Central memory CD8-positive, alpha-beta T cell (primary cell): Measurements from ENCODE around the gene NR6A1.

Experiments used
- ATAC-seq: fragments of 150-1000 bp; cut with Tn5 transposase; replicated peaks from 2 replicates; pipeline ENCODE4 v1.10.0; 2022; ENCODE audit warnings: mild to moderate bottlenecking, moderate FRiP score, moderate number of reproducible peaks; ENCODE audit not compliant: poor library complexity, severe bottlenecking; ENCODE audit errors: extremely low read depth
- DNase-seq, 2 donors: peaks; one replicate each; pipeline ENCODE4 v3.0.0; 2021; ENCODE audit warnings: low spot score in 2 of 2
- H3K27ac Mint-ChIP-seq: one replicate; pipeline ENCODE4 v1.8.0; 2022; ENCODE audit warnings: low read depth, mild to moderate bottlenecking, moderate library complexity, mixed read lengths
- H3K27me3 Mint-ChIP-seq: one replicate; pipeline ENCODE4 v1.8.0; 2022; ENCODE audit warnings: mixed read lengths
- H3K36me3 Mint-ChIP-seq: one replicate; pipeline ENCODE4 v1.8.0; 2022; ENCODE audit warnings: mild to moderate bottlenecking, moderate library complexity, mixed read lengths; ENCODE audit not compliant: insufficient read depth
- H3K4me1 Mint-ChIP-seq: one replicate; pipeline ENCODE4 v1.8.0; 2022; ENCODE audit warnings: mixed read lengths
- H3K4me3 Mint-ChIP-seq: one replicate; pipeline ENCODE4 v1.8.0; 2022; ENCODE audit warnings: mild to moderate bottlenecking, moderate library complexity, mixed read lengths
- H3K9me3 Mint-ChIP-seq: one replicate; pipeline ENCODE4 v1.8.0; 2022; ENCODE audit warnings: mixed read lengths

The NR6A1 gene

DNA sequence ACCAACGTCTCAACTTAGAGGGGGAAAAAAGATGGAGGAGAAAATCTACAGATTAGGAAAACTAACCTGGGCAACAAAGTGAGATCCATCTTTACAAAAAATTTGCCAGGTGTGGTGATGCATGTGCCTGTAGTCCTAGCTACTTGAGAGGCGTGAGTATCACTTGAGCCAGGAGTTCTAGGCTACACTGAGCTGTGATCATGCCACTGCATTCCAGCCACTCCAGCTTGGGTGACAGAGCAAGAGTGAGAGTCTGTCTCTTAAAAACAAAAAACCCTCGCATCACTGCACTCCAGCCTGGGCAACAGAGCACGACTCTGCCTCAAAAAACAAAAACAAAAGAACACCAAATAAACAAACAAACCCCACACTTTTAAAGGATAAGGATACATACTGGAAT, 165.9 kb downstream of the NR6A1 start:
- no peak overlapping the region for H3K27ac Mint-ChIP-seq
- ATAC-seq (no peak), DNase-seq (no peak)
- H3K4me3 Mint-ChIP-seq = no peak overlapping the region
- no peaks in the 10 kb centered on the region for H3K36me3 Mint-ChIP-seq
- H3K27me3 Mint-ChIP-seq = peaks cover 8% of the 10 kb centered on the region
- H3K9me3 Mint-ChIP-seq = no peaks in the 10 kb centered on the region
- no peaks in the 10 kb centered on the region for H3K4me1 Mint-ChIP-seq

DNA sequence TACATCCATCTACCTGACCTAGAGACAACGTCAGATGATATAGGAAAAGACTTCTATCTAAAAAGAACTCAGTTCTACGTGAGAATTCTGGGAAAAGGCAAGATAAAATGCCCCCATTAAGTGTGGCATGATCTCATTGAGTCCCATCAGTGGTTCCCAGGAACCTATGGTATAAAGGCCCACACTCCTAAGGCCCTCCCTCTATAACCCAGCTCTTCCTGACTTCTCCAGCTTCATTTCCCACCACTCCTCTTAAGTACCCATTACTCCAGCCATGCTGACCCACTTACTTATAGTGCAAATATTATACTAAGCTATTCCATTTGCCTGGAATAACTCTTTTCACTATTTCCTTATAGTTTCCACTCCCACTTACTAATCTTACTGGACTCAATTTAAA, 168.5 kb downstream of the NR6A1 start:
- ATAC-seq (no peak), DNase-seq (no peak)
- Mint-ChIP-seq H3K4me3 (no peak overlapping the region), H3K27ac (no peak overlapping the region), H3K27me3 (peaks cover 26% of the 10 kb centered on the region), H3K36me3 (no peaks in the 10 kb centered on the region), H3K4me1 (no peaks in the 10 kb centered on the region), H3K9me3 (no peaks in the 10 kb centered on the region)

DNA sequence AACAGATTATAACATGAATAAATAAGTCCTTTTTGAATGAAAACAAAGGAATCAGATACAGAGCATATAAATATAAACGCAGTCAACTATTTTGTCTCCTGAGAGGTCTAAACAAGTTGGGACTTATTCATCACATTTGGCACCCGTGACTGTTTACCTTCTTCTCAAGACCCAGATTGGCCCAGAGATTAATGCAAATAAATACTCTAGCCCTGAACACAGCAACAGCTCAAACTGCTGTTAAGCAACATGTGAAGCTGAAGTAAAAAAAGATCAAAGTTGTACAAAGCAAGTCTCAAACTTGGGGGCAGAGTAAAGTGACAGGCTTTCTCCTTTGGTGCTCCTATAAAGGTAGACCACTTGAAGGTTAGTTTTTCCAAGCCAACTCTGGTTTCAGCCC, 168.9 kb downstream of the NR6A1 start:
- no peak for DNase-seq
- Mint-ChIP-seq H3K4me1 (no peaks in the 10 kb centered on the region), H3K4me3 (no peak overlapping the region), H3K27ac (no peak overlapping the region), H3K36me3 (no peaks in the 10 kb centered on the region), H3K27me3 (peaks cover 30% of the 10 kb centered on the region), H3K9me3 (no peaks in the 10 kb centered on the region)
- no peak for ATAC-seq

DNA sequence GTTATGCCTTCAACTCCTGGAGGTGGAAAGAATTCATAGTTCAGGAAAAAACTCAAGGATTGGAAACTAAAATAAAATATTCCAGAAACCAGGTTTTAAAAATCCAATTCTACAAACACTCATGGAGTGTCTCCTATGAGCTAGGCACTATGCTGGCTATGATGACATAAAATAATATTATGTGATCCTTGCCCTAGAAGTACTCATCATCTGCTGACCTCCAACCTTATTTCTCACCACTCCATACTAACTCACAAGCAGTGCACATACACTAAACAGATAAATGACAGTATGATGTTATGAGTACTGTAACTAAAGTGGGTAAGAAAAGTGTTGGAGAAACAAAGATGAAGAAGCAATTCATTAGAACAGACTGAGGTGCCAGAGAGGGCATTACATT, 170.7 kb downstream of the NR6A1 start:
- no peaks in the 10 kb centered on the region for H3K9me3 Mint-ChIP-seq
- no peak for ATAC-seq
- H3K4me3 Mint-ChIP-seq = no peak overlapping the region
- H3K27me3 Mint-ChIP-seq = peaks cover 48% of the 10 kb centered on the region
- DNase-seq = no peak
- H3K4me1 Mint-ChIP-seq = no peaks in the 10 kb centered on the region
- H3K27ac Mint-ChIP-seq = no peak overlapping the region
- H3K36me3 Mint-ChIP-seq = no peaks in the 10 kb centered on the region

DNA sequence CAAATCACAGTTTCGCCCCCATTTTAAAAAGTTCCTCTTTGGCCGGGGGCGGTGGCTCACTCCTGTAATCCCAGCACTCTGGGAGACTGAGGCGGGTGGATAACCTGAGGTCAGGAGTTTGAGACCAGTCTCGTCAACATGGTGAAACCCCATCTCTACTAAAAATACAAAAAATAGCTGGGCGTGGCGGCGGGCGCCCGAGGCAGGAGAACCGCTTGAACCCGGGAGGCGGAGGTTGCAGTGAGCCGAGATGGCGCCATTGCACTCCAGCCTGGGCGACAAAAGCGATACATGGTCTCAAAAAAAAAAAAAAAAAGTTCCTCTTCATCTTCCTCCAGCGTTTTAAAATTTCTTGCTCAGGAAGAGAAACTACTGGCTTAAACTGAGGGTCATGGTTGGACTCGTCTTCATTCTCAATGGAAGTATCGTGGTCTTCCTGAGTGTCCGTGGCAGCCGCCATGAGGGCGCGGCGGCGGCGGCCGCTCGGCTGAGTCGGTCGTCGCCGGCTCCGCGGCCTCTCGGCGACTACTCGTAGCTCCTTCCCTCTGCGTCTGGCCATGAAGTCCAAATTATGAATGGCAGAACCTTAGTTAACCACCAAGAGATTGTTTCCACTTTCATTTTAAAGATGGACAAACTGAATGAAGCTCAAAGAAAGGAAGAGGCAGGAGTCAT, 171.9 kb downstream of the NR6A1 start:
- Mint-ChIP-seq H3K36me3 (no peaks in the 10 kb centered on the region), H3K4me1 (no peaks in the 10 kb centered on the region), H3K9me3 (no peaks in the 10 kb centered on the region), H3K4me3 (no peak overlapping the region), H3K27ac (no peak overlapping the region), H3K27me3 (peaks cover 60% of the 10 kb centered on the region)
- ATAC-seq = no peak
- no peak for DNase-seq

DNA sequence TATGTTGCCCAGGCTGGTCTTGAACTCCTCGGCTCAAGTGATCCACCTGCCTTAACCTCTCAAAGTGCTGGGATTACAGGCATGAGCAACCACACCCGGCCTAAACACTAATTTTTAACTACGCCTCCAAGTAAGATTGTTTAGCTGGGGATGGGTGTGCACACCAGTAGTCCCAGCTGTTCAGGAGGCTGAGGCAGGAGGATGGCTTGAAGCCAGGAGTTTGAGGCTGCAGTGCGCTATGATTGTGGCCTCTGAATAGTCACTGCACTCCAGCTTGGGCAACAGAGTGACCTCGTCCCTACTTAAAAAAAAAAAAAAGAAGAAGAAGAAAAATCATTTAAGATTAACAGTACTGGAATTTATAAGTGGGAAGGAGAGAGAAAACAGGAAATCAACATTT, 173.1 kb downstream of the NR6A1 start:
- H3K4me3 Mint-ChIP-seq = no peak overlapping the region
- H3K27ac Mint-ChIP-seq = no peak overlapping the region

DNA sequence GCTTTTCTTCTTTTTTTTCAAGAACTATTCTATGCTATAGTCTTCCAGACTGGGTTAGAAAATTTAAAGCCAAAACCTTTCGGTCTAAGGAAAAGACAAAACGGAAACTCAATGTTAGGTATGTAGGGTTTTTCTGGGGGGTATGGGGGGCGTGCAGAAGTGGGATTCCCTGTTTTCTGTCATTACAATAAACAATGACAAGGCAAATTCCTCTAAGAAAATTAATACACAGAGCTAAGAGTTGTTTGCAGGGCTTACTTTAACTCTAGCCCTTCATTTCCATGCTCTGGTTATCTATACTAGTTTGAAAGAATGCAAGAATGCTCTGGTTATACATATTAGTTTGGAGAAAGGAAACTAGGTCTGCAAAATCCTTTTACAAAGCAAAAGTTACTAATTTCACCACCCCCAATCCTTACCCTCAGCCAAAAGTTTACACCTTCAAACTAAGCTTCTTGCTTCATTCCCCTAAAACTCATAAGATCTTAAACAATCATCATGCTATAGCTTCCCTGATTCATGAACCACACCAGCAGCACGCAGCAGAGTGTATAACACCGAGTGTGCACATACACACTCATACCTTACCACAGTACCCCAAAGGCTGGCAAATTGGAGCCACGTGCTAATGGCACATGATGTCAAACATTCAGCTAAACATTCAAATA, 174.8 kb downstream of the NR6A1 start:
- no peak overlapping the region for H3K4me3 Mint-ChIP-seq
- H3K27ac Mint-ChIP-seq = no peak overlapping the region
- H3K9me3 Mint-ChIP-seq = no peaks in the 10 kb centered on the region
- no peaks in the 10 kb centered on the region for H3K36me3 Mint-ChIP-seq
- no peak for ATAC-seq
- no peak for DNase-seq
- H3K4me1 Mint-ChIP-seq = no peaks in the 10 kb centered on the region
- peaks cover 85% of the 10 kb centered on the region for H3K27me3 Mint-ChIP-seq

More for the DNA sequence above, 173.1 kb downstream of the NR6A1 start:
- no peaks in the 10 kb centered on the region for H3K4me1 Mint-ChIP-seq
- no peaks in the 10 kb centered on the region for H3K36me3 Mint-ChIP-seq
- ATAC-seq (no peak), DNase-seq (no peak)
- H3K9me3 Mint-ChIP-seq = no peaks in the 10 kb centered on the region
- peaks cover 72% of the 10 kb centered on the region for H3K27me3 Mint-ChIP-seq

DNA sequence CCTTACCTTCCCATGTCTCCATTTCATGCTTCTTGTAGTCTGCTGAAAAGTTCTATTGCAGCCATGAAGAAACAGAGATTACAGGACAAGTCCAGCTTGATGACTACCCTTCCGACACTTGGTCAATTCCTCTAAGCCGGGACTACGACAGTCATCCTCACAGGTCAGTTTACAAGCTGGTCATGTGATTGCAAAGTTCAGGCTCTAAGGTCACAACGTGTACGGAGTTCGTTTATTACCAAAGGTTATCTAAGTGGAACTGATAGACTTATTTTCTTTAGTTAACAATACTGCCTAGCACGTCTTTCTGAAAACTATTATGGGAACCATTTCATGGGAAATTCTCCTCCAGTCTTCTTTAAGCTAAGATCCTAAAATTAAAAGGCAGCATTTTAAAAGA, 175.4 kb downstream of the NR6A1 start:
- Mint-ChIP-seq H3K9me3 (no peaks in the 10 kb centered on the region), H3K4me3 (no peak overlapping the region), H3K36me3 (no peaks in the 10 kb centered on the region), H3K27me3 (peaks cover 88% of the 10 kb centered on the region), H3K4me1 (no peaks in the 10 kb centered on the region), H3K27ac (no peak overlapping the region)
- DNase-seq = no peak
- ATAC-seq = no peak

DNA sequence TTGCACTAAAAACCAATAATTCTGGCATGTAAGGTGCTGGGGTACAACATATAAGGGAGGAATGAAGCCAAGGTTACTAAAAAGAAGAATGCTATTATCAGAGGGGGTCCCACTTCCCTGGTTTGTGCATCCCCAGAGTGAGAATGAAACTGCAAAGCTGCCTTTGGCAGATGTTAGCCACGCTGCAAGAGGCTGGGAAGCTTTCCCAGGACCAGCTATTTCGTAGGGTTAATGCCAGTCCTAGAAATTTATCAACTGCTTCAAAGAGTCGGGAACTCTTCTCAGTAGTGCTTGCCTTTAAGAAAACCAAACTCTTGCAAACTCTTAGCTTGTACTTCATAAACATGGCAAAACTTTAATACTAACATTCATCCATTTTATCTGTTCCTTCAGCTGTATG, 176.4 kb downstream of the NR6A1 start:
- ATAC-seq (no peak), DNase-seq (no peak)
- Mint-ChIP-seq H3K9me3 (no peaks in the 10 kb centered on the region), H3K4me3 (no peak overlapping the region), H3K36me3 (no peaks in the 10 kb centered on the region), H3K27me3 (peaks cover 81% of the 10 kb centered on the region), H3K4me1 (no peaks in the 10 kb centered on the region), H3K27ac (no peak overlapping the region)

DNA sequence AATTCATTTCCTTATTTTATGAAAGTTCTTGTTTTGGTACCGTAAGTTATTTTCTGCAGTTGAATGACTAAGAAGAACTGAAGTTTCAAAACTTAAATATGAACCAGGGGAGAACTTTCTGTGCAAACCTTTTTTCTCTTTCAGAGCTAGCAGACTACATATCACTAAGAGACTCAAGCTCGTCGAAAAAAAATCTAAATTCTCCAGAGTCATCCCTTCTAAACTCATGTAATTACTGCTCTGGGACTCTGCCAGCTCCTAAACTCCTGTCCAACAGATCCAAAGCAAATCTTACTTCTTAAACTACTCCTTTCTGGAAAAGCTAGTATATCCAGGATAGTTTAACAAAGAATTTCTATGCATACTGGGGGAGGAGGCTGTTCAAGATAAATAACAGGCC, 176.9 kb downstream of the NR6A1 start:
- Mint-ChIP-seq H3K27ac (no peak overlapping the region), H3K9me3 (no peaks in the 10 kb centered on the region), H3K4me3 (no peak overlapping the region), H3K36me3 (no peaks in the 10 kb centered on the region), H3K27me3 (peaks cover 81% of the 10 kb centered on the region), H3K4me1 (no peaks in the 10 kb centered on the region)
- DNase-seq (no peak), ATAC-seq (no peak)

DNA sequence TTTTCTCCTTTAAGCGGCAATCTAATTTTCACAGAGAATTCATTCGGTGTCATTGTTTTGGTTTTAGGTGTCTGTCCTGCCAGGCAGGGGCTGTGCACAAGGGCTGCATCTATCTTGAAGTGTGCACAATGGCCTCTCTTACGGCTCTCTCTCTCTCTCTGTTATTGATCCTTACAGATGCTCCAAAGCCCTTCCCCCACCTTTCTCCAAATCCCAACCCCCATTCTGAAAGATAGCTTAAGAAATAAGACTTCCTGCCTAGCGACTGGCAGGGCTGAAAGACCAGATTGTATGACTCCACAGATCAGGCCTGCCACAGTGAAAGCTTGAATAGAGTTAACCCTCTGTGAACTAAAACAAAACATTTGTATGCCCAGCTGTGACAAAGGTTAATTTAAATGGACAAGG, 177.5 kb downstream of the NR6A1 start:
- H3K4me1 Mint-ChIP-seq = no peaks in the 10 kb centered on the region
- peaks cover 76% of the 10 kb centered on the region for H3K27me3 Mint-ChIP-seq
- no peak overlapping the region for H3K27ac Mint-ChIP-seq
- ATAC-seq (no peak), DNase-seq (no peak)
- H3K4me3 Mint-ChIP-seq = no peak overlapping the region
- no peaks in the 10 kb centered on the region for H3K36me3 Mint-ChIP-seq
- no peaks in the 10 kb centered on the region for H3K9me3 Mint-ChIP-seq

DNA sequence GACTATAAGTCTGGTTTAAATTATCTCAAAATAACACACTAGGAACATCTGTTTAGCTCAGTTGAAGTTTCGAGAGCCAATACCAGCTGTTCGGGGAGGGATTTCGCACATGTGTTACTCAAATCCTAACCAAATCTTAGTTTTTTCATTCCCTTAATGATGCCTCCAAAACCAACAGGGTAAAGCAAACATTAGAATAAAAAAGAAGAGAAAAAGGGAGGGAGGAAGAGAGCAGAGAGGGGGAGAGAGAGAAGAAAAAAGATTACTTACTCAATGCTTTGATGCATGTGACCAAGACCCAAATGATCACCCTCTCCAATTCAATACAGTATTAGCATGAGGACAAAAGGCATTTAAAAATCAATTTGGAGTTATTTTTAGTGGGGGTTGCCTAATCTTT, 177.9 kb downstream of the NR6A1 start:
- no peak overlapping the region for H3K27ac Mint-ChIP-seq
- no peak overlapping the region for H3K4me3 Mint-ChIP-seq
- no peaks in the 10 kb centered on the region for H3K9me3 Mint-ChIP-seq
- DNase-seq = no peak
- H3K27me3 Mint-ChIP-seq = peaks cover 72% of the 10 kb centered on the region
- no peaks in the 10 kb centered on the region for H3K36me3 Mint-ChIP-seq
- no peak for ATAC-seq
- H3K4me1 Mint-ChIP-seq = no peaks in the 10 kb centered on the region

DNA sequence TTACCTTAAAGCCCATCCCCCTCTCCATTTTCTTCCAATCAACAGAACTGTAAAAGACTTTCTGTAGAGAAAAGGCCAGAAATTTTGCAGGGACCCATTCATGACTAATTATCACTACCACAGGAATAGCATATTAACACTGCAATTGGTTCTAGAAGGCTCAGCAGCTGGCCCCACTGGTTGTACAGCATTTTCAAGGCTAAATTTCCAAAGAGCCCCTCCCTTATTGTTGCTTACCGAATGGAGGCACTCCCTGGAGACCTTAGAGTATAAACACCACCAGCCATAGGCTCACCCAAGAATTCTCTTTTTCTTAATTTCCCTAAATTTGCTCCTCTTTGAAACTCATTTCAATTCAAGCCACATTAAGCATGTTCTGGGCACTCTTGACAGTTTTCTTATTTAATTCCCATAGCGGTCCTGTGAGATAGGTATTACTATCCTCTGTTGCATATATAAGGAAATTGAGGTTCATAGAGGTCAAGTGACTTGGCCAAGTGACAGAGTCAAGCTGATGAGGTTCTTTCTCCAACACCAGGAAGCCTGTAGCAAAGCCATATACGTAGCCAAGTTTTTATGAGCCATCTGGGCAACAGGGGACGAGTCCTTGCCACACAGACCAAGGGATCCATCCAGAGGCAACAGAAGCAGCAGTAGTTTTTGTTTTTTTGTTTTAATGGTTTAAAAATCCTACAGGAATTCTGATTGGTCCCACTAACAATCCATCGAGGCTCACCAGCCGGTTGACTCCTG, 180.0 kb downstream of the NR6A1 start:
- Mint-ChIP-seq H3K4me3 (no peak overlapping the region), H3K4me1 (no peaks in the 10 kb centered on the region), H3K27me3 (peaks cover 50% of the 10 kb centered on the region), H3K27ac (no peak overlapping the region), H3K36me3 (peaks cover under 1% of the 10 kb centered on the region), H3K9me3 (no peaks in the 10 kb centered on the region)
- DNase-seq = no peak
- no peak for ATAC-seq
